Activated T-cell treated with anti-CD3 and anti-CD28 coated beads for 1 hour (primary cell): ENCODE data around the gene ATP11B.

Experiments
- DNase-seq: peaks from one replicate; pipeline ENCODE4 v3.0.0-alpha.2; 2020; ENCODE audit warnings: low read depth

ATP11B gene

DNA sequence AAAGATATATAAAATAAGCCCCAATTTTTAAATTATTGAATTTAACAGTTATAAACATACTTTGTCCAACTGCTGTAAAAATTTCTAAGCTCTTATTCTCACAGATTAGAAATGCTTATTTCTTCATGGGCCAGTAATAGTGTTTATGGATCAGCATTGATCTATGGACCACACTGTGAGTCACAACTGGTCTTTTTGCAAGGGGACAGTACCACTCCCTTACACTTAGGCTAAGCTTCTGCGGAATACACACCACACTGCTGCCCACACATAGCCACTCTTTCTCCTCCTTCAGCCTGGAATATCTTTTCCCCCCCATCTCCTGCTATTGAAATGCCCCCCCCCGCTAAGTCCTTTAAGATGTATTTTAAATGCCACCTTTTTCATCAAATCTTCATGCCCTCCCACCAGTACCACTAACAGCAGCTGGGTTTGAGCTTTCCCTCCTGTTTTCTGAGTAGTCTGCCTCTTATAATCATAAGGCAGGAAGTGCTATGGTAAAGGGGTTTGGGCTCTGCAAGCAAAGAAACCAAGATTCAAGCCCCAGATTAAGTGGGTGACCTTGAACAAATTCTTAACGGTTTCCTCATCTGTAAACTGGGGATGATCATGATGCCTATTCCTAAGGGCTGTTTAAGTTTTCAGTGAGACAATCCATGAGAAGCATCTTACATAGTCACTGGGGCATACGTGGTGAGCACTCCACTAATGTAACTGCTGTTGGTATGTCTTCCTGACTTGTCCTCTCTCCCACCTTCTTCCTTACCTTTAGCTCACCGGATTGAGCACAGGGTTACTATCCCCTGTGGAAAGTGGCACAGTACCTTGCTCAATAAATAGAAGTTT is 117.9 kb downstream of the ATP11B start:
- DNase-seq = no peak

DNA sequence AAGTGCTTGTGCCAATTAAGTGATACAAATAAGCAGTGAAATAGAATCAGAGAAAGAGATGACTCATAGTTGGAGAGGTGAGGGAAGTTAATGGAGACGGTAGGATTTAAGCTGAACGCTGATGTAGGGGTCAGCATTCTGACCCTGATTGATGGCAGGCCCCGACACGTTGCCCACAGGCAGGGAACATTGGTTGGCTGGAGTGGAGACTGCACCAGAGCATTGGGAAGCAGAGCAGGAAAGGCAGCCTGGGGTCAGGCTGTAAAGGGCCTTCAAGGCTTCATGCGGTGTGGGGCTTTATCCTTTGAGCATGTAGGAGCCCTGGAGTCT is 118.4 kb downstream of the ATP11B start:
- DNase-seq = no peak

- DNase-seq = no peak
Measured at GRCh38 chr3:182912474-182912873, 119.2 kb downstream of the ATP11B start.

DNA sequence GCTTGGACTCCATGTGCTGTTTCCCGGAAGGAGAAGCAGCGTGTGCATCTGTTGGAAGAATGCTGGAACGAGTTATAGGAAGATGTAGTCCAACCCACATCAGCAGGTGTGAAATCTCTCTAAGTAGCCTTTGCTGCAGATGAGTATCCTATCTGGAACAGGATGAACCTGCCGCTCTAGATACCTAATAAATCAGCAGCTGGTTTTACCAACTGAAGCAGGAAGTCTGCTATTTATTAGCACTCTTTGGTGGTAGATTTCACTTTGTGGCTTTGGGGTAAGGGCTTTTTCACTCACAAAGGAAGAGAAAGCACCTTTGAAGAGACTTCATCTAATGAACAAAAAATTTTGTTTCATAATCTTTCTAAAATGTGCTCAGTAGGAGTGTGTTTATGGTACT is 120.6 kb downstream of the ATP11B start:
- DNase-seq = no peak

DNA sequence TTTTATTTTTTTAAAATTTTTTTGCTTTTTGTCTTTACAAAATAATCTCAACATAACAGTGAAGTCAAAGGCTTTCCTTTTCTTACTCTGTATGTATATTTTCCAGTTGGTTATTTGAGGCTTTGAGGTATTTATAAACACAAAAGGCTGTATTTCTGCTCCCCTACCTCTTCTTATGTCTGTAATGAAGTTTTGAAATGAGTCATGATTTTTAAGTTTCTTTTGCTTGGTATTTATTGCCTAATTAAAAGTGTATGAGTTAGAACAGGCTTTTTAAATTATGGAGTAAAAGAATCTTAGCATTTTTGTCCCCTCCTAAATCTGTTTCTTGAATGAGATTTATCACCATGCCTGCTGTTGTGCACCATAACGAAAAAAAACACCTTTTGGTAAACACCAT is 121.0 kb downstream of the ATP11B start:
- no peak for DNase-seq

GRCh38 chr3:182917134-182917533 is 123.8 kb downstream of the ATP11B start:
- no peak for DNase-seq

DNA sequence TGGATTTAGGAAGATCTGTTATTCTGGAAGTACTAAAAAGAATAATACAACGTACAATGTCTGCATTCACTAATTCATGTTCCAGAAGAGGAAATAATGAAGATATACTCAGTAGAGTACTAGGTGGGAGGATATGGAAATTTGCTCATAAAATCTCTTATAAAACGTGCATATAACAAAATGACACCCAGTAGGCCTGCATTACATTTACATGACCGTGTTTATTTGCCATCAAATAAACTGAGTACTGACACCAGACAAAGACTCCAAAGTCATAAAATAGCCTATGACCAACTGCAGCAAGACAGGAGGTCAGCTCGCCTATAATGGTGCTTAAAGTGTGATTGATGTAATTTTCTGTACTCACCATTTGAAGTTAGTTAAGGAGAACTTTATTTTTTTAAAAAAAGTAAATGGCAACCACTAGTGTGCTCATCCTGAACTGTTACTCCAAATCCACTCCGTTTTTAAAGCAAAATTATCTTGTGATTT is 126.6 kb downstream of the ATP11B start:
- no peak for DNase-seq

DNA sequence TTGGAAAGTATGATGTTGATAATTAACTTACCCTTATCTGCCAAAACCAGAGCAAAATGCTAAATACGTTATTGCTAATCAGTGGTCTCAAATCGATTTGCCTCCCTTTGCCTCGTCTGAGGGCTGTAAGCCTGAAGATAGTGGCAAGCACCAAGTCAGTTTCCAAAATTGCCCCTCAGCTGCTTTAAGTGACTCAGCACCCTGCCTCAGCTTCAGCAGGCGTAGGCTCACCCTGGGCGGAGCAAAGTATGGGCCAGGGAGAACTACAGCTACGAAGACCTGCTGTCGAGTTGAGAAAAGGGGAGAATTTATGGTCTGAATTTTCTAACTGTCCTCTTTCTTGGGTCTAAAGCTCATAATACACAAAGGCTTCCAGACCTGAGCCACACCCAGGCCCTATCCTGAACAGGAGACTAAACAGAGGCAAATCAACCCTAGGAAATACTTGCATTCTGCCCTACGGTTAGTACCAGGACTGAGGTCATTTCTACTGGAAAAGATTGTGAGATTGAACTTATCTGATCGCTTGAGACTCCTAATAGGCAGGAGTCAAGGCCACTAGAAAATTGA is 127.3 kb downstream of the ATP11B start:
- no peak for DNase-seq

DNA sequence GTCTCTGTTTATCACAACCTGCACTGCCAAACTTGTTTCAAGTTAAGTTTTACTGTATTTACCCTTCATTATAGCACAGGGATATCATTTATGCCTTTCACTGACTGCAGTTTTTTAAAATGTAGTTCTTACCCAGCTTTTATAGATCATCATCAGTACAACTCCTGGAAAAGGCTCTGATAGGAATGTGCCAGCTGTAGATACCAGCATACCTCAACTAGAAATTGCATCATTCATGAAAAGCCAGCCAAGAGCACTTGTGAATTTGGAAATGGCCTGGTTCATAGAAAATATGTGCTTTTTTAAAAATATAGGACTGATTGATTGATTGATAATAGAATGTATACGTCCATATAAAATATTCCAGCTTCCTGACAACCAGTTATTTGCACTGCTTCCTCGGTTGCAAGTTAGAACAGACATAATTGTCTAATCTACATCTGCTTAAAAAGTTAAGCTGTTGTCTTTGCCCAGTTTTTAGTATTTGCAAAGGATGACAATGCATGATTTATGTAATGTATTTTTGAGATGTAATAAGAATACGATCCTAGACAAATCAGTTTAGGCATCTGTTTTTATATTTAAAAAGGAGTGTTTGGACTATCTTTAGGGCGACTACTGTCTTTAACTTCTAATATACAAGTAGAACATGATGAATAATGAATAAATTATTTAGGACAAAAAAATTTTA is 128.5 kb downstream of the ATP11B start:
- no peak for DNase-seq

- DNase-seq = no peak
Measured at GRCh38 chr3:182925330-182925943, 132.1 kb downstream of the ATP11B start.

- no peak for DNase-seq
Measured at GRCh38 chr3:182925944-182926337, 132.6 kb downstream of the ATP11B start.

GRCh38 chr3:182935803-182936202 is 142.5 kb downstream of the ATP11B start:
- DNase-seq = no peak

DNA sequence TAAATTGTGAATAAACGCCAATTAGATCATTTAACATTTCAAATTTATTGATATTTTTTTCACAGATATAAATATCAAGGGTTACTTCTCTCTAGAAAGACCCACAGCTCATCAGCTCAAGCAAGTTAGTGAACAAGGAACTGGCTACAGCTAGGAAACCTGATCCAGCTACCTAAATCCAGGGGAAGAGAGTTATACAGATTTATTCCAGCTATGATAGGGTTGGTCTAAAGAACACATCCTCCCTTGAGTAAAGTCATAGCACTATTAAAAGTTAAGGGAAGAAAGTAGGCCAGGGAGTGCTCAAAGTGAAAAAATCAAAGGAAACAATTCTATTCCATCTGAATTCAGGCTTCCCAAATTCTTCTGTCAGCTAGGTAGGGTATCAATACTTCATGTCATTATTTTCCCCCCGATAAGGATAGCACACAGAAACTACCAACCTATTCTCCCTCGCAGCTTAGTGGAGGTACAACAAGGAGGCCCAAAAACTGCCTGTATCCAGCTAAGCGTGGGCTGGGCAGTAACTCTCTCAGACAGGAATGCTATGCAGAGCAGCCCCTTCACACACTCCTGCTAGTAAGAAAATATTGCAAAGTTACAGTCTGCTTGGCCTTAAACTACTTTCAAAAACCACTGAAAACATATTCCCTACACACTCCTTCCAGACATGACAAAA is 143.1 kb downstream of the ATP11B start:
- DNase-seq = no peak

DNA sequence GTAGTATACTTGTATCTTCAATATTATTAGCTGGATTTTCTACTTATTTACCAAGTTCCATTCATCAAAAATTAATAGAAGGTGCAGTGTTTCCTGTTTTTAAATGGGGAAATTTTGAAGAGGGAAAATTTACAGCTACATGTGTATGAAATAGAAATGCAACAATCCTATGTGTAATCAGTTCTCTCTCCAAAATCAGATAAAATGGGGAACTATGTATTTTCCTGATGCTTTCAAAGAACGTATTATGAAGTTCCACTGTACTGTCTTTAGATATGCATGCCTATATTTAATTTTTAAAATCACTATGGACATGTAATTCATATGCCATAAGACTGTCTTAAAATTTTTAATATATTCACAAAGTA is 143.6 kb downstream of the ATP11B start:
- DNase-seq = no peak

DNA sequence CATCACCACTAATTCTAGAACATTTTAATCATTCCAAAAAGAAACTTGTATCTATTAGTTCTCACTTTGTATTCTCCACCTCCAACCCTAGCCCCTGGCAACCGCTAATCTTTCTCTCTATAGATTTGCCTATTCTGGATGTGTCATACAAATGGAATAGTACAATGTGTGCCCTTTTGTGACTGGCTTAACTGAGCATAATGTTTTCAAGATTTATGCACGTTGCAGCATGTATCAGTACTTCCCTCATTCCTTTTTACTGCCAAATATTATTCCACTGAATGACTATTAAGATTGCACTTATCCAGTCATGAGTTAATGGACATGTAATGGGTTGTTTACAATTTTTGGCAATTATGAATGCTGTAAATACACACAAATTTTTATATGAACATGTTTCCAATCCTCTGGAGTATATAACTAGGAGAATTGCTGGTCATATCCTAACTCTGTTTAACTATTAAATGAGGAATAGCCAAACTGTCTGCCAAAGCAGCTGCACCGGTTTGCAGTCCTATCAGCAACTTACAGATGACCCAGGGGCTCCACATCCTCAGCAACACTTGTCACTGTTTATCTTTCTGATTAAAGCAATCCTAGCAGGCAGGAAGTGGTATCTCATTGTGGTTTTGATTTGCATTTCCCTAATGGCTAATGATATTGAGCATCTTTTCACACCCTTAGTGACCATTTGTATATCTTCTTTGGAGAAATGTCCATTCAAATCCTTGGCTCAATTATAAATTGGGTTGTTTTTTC is 144.2 kb downstream of the ATP11B start:
- DNase-seq = no peak

- no peak for DNase-seq
Measured at GRCh38 chr3:182940266-182940808, 147.0 kb downstream of the ATP11B start.

DNA sequence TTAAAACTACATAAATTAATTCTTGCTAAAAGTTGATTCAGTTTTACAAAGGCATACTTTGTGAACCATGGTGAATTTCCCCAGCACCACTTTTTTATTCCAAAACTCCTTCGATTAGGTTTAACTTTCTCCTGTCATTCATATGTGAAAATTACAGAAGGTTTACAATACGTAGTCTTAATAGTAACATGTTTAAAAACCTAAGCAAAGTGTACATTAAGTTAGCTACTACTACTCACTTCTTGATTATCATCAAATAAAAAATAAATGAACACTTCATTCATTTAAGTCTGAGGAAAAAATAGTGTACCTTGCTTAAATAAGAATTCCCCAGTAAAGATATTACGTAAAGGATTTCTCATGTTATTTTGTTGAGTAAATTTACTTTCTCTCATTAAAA is 148.4 kb downstream of the ATP11B start:
- no peak for DNase-seq

DNA sequence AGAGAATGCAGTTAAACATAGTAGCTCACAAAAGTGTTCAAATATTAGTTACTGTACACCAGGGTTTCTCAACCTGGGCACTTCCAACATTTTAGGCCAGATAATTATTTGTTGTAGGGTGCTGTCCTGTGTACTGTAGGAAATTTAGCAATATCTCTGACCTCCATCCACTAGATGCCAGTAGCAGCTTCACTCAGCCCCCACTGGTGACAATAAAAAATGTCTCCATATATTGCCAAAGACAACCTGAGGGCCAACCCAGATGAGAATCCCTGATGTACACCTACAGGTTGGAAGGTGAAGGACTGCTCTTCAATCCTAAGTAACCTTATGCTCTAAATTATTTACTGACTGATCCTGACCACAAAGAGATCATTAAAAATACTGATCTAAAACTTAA is 154.6 kb downstream of the ATP11B start:
- no peak for DNase-seq

- no peak for DNase-seq
Measured at GRCh38 chr3:182948305-182948704, 155.0 kb downstream of the ATP11B start.

GRCh38 chr3:182949688-182950087 is 156.4 kb downstream of the ATP11B start:
- DNase-seq = no peak

DNA sequence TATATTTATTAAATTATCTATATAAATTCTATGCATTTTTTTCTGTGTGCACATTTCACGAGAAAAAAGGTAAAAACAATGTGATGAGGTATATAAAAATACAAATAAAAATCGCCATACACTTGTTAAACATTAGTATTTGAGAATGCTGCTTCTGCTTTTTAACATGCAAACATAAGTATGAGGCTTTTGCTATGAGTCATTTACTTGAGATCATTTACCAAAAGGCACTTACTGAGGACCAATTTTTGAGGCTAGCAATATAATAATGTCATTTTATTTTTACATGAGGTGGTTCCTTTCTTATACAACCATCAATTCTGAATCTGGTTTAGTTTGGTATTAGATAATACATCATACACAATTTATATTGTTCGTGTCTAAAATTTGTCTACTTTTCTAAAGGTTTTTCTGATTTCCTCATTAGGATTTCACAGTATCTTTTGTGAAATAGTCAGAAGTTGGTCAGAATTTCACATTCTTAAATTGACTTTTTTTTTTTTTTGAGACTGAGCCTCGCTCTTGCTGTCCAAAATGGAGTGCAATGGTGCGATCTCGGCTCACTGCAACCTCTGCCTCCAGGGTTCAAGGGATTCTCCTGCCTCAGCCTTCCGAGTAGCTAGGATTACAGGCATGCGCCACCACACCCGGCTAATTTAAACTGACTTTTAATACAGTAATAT is 161.4 kb downstream of the ATP11B start:
- no peak for DNase-seq
